HepG2 (cell line): ENCODE results near the gene LRPAP1. TPM values are rescaled to one million over a fixed set of nuclear protein-coding genes. Genes with fewer than 3 reads are reported as not detected.
"Not testable (repeated sequence)": the region's sequence is repeated elsewhere in the genome, so short reads cannot be mapped to it uniquely, and the experiment has no call there.

ENCODE experiments used
- ATAC-seq: fragments of 200-7000 bp; cut with Tn5 transposase; 3 replicates; pipeline ENCODE4 v1.9.1; 2020; ENCODE audit warnings: mild to moderate bottlenecking, moderate library complexity
- BruUV-seq: library from RNA; stranded (reverse); fragments of 400-500 nt; replicated peaks from 2 replicates; lab custom pipeline; 2021; lab: Mats Ljungman, UMichigan
- CTCF ChIA-PET: fragments of 300-600 bp; formaldehyde crosslinking; extraction: SDS; loops from one replicate; lab custom pipeline; 2021; ENCODE audit warnings: low total read pairs, inconsistent platforms, low intra/inter-chr PET ratio; lab: Yijun Ruan, JAX
- POLR2A ChIA-PET: fragments of 350-600 bp; sonication (Branson Sonifier 250); formaldehyde crosslinking; loops from one replicate; lab custom pipeline; 2020; ENCODE audit warnings: antibody characterized with exemption, inconsistent platforms; lab: Yijun Ruan, JAX
- DNase-seq: peaks from one replicate; pipeline ENCODE4 v3.0.0-alpha.2; 2015; ENCODE audit warnings: low spot score
- FAIRE-seq: peaks from 3 replicates; lab custom pipeline; 2011; peaks lifted over from hg19 to GRCh38; lab: Jason Lieb, UNC
- H2AFZ ChIP-seq: one replicate; pipeline ENCODE4 v1.6.1; 2011; ENCODE audit warnings: low read length, inconsistent platforms
- H3K27ac ChIP-seq: fragments of 300-600 bp; 3 replicates; pipeline ENCODE4 v1.8.0; 2011; ENCODE audit warnings: mixed run types, mild to moderate bottlenecking, mixed read lengths, low read length, inconsistent platforms; ENCODE audit not compliant: insufficient read depth; ENCODE audit errors: extremely low read length
- H3K27me3 ChIP-seq, 2 experiments: fragments of 200-600 bp in 1 of 2; 2 replicates in 1 of 2; 3 replicates in 1 of 2; pipeline versions ENCODE4 v1.6.0 to v1.8.0; 2011; ENCODE audit warnings: low read length in 2 of 2, mild to moderate bottlenecking in 2 of 2, moderate library complexity in 2 of 2, inconsistent platforms in 1 of 2; ENCODE audit not compliant: insufficient read depth in 2 of 2, control insufficient read depth in 1 of 2
- H3K36me3 ChIP-seq, 2 experiments: fragments of 200-600 bp in 1 of 2; replicated peaks in 1 of 2; 2 replicates in 1 of 2; 3 replicates in 1 of 2; pipeline versions ENCODE4 v1.5.1 to v1.8.0; 2011; ENCODE audit warnings: low read length in 2 of 2, inconsistent platforms in 1 of 2; ENCODE audit not compliant: insufficient read depth in 2 of 2, control insufficient read depth in 1 of 2
- H3K4me1 ChIP-seq: 2 replicates; pipeline ENCODE4 v1.5.1; 2012; ENCODE audit warnings: low read length, inconsistent platforms; ENCODE audit not compliant: insufficient read depth
- H3K4me2 ChIP-seq: 2 replicates; pipeline ENCODE4 v1.6.0; 2011; ENCODE audit warnings: low read depth, low read length, inconsistent platforms
- H3K4me3 ChIP-seq, 3 experiments: fragments of 200-600 bp in 1 of 3; sonication (generic), shearing (Covaris generic) in 1 of 3; replicated peaks in 1 of 3; 2 replicates each; pipeline ENCODE4 v1.5.1; 2011 to 2016; ENCODE audit warnings: low read length in 3 of 3, inconsistent platforms in 2 of 3, low read depth in 2 of 3, mild to moderate bottlenecking in 2 of 3, control low read depth in 1 of 3, mixed read lengths in 1 of 3; ENCODE audit not compliant: insufficient read depth in 1 of 3
- H3K79me2 ChIP-seq: one replicate; pipeline ENCODE4 v1.6.1; 2011; ENCODE audit warnings: low read length, inconsistent platforms; ENCODE audit not compliant: insufficient read depth
- H3K9ac ChIP-seq: 2 replicates; pipeline ENCODE4 v1.6.0; 2011; ENCODE audit warnings: mild to moderate bottlenecking, low read depth, low read length, inconsistent platforms; ENCODE audit not compliant: insufficient read depth
- H3K9me3 ChIP-seq: 2 replicates; pipeline ENCODE4 v1.5.1; 2012; ENCODE audit warnings: mild to moderate bottlenecking, low read length
- H4K20me1 ChIP-seq: 2 replicates; pipeline ENCODE4 v1.6.0; 2011; ENCODE audit warnings: inconsistent platforms, mild to moderate bottlenecking, low read length, moderate library complexity; ENCODE audit not compliant: insufficient read depth
- HDAC1 ChIP-seq: sonication (generic); formaldehyde crosslinking; IDR thresholded peaks from 2 replicates; pipeline ENCODE4 v1.5.1; 2020; ENCODE audit warnings: mild to moderate bottlenecking, missing genetic modification reagents
- MAFK ChIP-seq, 2 experiments: IDR thresholded peaks in 1 of 2; conservative IDR thresholded peaks in 1 of 2; 2 replicates each; pipeline ENCODE4 v1.6.1; 2011; ENCODE audit warnings: improper control_type of control experiment in 2 of 2, low read length in 2 of 2
- NR2F6 ChIP-seq, 2 experiments: IDR thresholded peaks; 2 replicates each; pipeline ENCODE4 v1.6.1; 2016; ENCODE audit warnings: antibody characterized with exemption in 1 of 2, mild to moderate bottlenecking in 1 of 2
- STAG1 ChIP-seq: sonication (generic); formaldehyde crosslinking; IDR thresholded peaks from 2 replicates; pipeline ENCODE4 v1.4.0; 2020; ENCODE audit warnings: missing genetic modification reagents
- YY1 ChIP-seq: IDR thresholded peaks from 2 replicates; pipeline ENCODE4 v1.6.1; 2011; ENCODE audit warnings: low read length, low read depth, moderate library complexity, mild to moderate bottlenecking; ENCODE audit not compliant: insufficient read depth, insufficient replicate concordance
- WGBS: methylation state at CpG from one replicate; pipeline ENCODE4 v1.1.6; 2017; ENCODE audit warnings: low lambda C conversion rate; 5-methylcytosine and 5-hydroxymethylcytosine counted together
- in situ Hi-C: cut with HindIII; loops from 2 replicates; pipeline ENCODE4 v1.10.0; 2017; ENCODE audit warnings: low pct_unique_long_range_greater_than_20kb; ENCODE audit not compliant: extremely low pct_ligation_motif_present
- intact Hi-C: fragments of 100-400 bp; cut with micrococcal nuclease; formaldehyde crosslinking; loops from one replicate; pipeline ENCODE4 v1.10.0; 2022; ENCODE audit not compliant: unreplicated experiment
- polyA plus RNA-seq, 8 experiments: library from polyadenylated mRNA; depleted of rRNA in 3 of 8; stranded (reverse) in 7 of 8; unstranded in 1 of 8; fragments of >200 nt; fragmentation: Illumina TruSeq in 4 of 8; extraction: Trizol in 4 of 8; gene quantifications; 2 replicates each; pipeline versions ENCODE4 v1.2.1 to v1.2.3, GENCODE V29; 2011 to 2016; ENCODE audit warnings: low read depth in 4 of 8, missing spikeins in 1 of 8, mixed read lengths in 1 of 8; ENCODE audit not compliant: insufficient read depth in 1 of 8
- total RNA-seq, 5 experiments: library from RNA; depleted of rRNA; stranded (reverse); fragments of >200 nt; fragmentation: Illumina TruSeq; extraction: Trizol; gene quantifications; 2 replicates each; pipeline ENCODE4 v1.2.3, GENCODE V29; 2016; ENCODE audit warnings: low read depth in 1 of 5
- TF ChIP-seq, protein P1 (sequence below): sonication (generic); formaldehyde crosslinking; IDR thresholded peaks from 2 replicates; pipeline ENCODE4 v1.5.0; 2020; ENCODE audit warnings: mild to moderate bottlenecking, missing genetic modification reagents, moderate library complexity
- TF ChIP-seq, protein P2 (sequence below): sonication (generic); formaldehyde crosslinking; IDR thresholded peaks from 2 replicates; pipeline ENCODE4 v1.4.0; 2020; ENCODE audit warnings: missing genetic modification reagents
- TF ChIP-seq, protein P3 (sequence below): sonication (generic); formaldehyde crosslinking; IDR thresholded peaks from 2 replicates; pipeline ENCODE4 v1.5.0; 2020; ENCODE audit warnings: mild to moderate bottlenecking, missing genetic modification reagents

LRPAP1 gene
- total and polyA plus RNA-seq, 2 of the 13 experiments (the other 11 are each of a cell fraction or from before 2014, with no cell fraction given): 153 to 191 TPM

DNA sequence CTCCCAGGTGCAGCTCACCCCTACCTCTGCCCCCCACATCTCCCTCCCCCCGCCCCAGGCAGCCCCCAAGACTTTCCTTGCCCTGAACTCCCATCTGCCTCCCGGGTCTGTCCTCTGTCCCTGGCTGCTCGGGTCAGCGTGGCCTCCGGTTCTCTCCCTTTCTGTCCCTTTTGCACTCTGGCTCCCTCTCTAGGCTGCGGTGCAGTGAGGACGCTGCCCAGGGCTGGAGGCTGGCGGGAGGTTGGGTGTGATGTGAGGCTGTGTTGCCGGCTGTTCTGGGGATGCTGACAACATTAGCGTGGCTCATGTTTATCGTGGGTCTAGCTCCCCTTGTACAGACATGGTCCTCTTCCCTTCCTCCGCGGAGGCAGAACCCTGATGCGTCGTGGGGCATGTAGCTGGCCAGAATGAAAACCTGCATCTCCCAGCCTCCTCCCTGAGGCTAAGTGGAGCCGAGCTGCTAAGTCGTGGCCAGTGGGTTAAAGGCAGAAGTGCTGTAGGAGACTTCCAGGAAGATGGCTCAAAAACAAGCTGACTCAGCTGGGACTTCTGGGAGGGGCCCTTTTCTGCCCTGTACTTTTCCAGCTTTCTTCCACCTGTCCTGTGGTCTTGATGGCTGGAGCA is 24.1 kb upstream of the LRPAP1 start:
- CTCF ChIA-PET; BruUV-seq; H3K9ac ChIP-seq; H3K9me3 ChIP-seq; H3K27ac ChIP-seq; H3K27me3 ChIP-seq; in situ Hi-C loops; H3K36me3 ChIP-seq; POLR2A ChIA-PET; H3K4me3 ChIP-seq; H3K79me2 ChIP-seq; FAIRE-seq; H2AFZ ChIP-seq; intact Hi-C loops; H4K20me1 ChIP-seq; TF ChIP-seq NR2F6 (IDR thresholded peaks at IDR 0.05): not testable (repeated sequence)
- WGBS: 46% methylated on average over 17 of the region's 17 CpGs
- Histone ChIP-seq H3K4me1 (peaks cover 43% of the 10 kb centered on the region), H3K4me2 (peak overlapping the region; percentile 73; the same call in 1 of the 2 replicates)
- 0 out of 2 replicates have a peak, but pooled peaks have one; percentile 22 for TF ChIP-seq NR2F6 (CRISPR knock-in tag; IDR thresholded peaks at IDR 0.05)
- TF ChIP-seq, protein P1, sequence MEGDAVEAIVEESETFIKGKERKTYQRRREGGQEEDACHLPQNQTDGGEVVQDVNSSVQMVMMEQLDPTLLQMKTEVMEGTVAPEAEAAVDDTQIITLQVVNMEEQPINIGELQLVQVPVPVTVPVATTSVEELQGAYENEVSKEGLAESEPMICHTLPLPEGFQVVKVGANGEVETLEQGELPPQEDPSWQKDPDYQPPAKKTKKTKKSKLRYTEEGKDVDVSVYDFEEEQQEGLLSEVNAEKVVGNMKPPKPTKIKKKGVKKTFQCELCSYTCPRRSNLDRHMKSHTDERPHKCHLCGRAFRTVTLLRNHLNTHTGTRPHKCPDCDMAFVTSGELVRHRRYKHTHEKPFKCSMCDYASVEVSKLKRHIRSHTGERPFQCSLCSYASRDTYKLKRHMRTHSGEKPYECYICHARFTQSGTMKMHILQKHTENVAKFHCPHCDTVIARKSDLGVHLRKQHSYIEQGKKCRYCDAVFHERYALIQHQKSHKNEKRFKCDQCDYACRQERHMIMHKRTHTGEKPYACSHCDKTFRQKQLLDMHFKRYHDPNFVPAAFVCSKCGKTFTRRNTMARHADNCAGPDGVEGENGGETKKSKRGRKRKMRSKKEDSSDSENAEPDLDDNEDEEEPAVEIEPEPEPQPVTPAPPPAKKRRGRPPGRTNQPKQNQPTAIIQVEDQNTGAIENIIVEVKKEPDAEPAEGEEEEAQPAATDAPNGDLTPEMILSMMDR (CRISPR knock-in tag): peak; percentile 70
- TF ChIP-seq, protein P2, sequence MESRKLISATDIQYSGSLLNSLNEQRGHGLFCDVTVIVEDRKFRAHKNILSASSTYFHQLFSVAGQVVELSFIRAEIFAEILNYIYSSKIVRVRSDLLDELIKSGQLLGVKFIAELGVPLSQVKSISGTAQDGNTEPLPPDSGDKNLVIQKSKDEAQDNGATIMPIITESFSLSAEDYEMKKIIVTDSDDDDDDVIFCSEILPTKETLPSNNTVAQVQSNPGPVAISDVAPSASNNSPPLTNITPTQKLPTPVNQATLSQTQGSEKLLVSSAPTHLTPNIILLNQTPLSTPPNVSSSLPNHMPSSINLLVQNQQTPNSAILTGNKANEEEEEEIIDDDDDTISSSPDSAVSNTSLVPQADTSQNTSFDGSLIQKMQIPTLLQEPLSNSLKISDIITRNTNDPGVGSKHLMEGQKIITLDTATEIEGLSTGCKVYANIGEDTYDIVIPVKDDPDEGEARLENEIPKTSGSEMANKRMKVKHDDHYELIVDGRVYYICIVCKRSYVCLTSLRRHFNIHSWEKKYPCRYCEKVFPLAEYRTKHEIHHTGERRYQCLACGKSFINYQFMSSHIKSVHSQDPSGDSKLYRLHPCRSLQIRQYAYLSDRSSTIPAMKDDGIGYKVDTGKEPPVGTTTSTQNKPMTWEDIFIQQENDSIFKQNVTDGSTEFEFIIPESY: peak; percentile 100
- TF ChIP-seq STAG1: peak; percentile 42
- TF ChIP-seq MAFK (conservative IDR thresholded peaks at IDR 0.05 in 1 of 2, IDR thresholded peaks at IDR 0.05 in 1 of 2; ENCODE audit: low read length in 2 of 2): peak in 1 of 2 experiments; percentile 47; a peak in 2 of 4 replicates
- peak; percentile 9 for TF ChIP-seq YY1
- TF ChIP-seq, protein P3, sequence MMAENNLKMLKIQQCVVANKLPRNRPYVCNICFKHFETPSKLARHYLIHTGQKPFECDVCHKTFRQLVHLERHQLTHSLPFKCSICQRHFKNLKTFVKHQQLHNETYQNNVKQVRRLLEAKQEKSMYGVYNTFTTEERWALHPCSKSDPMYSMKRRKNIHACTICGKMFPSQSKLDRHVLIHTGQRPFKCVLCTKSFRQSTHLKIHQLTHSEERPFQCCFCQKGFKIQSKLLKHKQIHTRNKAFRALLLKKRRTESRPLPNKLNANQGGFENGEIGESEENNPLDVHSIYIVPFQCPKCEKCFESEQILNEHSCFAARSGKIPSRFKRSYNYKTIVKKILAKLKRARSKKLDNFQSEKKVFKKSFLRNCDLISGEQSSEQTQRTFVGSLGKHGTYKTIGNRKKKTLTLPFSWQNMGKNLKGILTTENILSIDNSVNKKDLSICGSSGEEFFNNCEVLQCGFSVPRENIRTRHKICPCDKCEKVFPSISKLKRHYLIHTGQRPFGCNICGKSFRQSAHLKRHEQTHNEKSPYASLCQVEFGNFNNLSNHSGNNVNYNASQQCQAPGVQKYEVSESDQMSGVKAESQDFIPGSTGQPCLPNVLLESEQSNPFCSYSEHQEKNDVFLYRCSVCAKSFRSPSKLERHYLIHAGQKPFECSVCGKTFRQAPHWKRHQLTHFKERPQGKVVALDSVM (CRISPR knock-in tag): peak; percentile 92
- TF ChIP-seq HDAC1: 0 out of 2 replicates have a peak, but pooled peaks have one; percentile 33
- ATAC-seq: peak; percentile 100
- DNase-seq: peak; percentile 36

DNA sequence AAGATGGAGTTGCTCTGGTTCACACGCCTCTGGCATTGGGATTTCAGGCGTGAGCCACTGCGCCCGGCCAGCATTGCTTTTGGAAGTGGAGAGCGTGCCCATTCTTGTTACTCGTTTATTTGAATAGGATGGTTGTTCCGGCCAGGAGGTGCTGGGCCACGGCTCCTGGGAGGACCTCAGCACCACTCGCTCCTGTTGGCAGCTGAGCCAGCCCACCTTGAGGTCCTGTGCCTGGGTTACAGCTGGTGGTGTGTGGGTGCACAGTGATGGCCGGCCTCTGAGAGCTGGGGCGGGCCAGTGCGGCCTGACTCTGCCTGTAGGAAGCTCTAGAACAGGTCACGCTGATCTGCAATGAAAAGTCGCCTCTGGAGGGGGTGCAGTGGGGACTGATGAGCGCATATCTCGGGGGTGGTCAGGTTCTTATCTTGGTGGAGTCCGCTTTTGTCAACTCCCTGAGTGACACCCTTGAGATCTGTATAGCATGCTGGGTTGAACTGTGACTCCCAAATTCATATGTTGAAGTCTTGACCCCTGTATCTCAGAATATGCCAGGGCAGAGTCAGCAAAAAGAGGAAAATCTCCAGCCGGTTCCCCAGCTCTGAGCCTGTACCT is 23.3 kb upstream of the LRPAP1 start:
- BruUV-seq: not testable (repeated sequence)

More for the DNA sequence above, 23.3 kb upstream of the LRPAP1 start:
- POLR2A ChIA-PET, H3K9me3 ChIP-seq, H4K20me1 ChIP-seq, H2AFZ ChIP-seq, H3K27me3 ChIP-seq, H3K79me2 ChIP-seq, CTCF ChIA-PET, H3K4me2 ChIP-seq, ATAC-seq, H3K9ac ChIP-seq, H3K4me3 ChIP-seq, FAIRE-seq, H3K36me3 ChIP-seq, in situ Hi-C loops, H3K27ac ChIP-seq, intact Hi-C loops, DNase-seq: not testable (repeated sequence)
- 69% methylated on average over 11 of the region's 18 CpGs for WGBS
- H3K4me1 ChIP-seq: peaks cover 43% of the 10 kb centered on the region
